Stimulated activated memory B cell treated with anti-CD40 and anti-IgM and Interleukin-4, amounts not matched to agents 10 μg/mL and 1 μg/mL and 100 μg/mL, for 72 hours (primary cell): ENCODE measurements around the gene FAP.

ENCODE experiments used
- ATAC-seq: fragments of 150-1000 bp; cut with Tn5 transposase; 2 replicates; pipeline ENCODE4 v1.10.0; 2021
- H3K27ac Mint-ChIP-seq: one replicate; pipeline ENCODE4 v1.8.0; 2022; ENCODE audit warnings: mild to moderate bottlenecking, mixed read lengths
- H3K27me3 Mint-ChIP-seq: one replicate; pipeline ENCODE4 v1.8.0; 2022; ENCODE audit warnings: mixed read lengths
- H3K36me3 Mint-ChIP-seq: one replicate; pipeline ENCODE4 v1.8.0; 2022; ENCODE audit warnings: mixed read lengths
- H3K4me1 Mint-ChIP-seq: one replicate; pipeline ENCODE4 v1.8.0; 2022; ENCODE audit warnings: mixed read lengths
- H3K4me3 Mint-ChIP-seq: one replicate; pipeline ENCODE4 v1.8.0; 2022; ENCODE audit warnings: mild to moderate bottlenecking, moderate library complexity, mixed read lengths
- H3K9me3 Mint-ChIP-seq: one replicate; pipeline ENCODE4 v1.8.0; 2022; ENCODE audit warnings: mixed read lengths

Gene FAP

GRCh38 chr2:162253435-162253834 is 10.2 kb upstream of the FAP start:
- no peak overlapping the region for H3K27ac Mint-ChIP-seq
- H3K9me3 Mint-ChIP-seq, result peaks cover 4% of the 10 kb centered on the region
- no peak for ATAC-seq
- peaks cover 6% of the 10 kb centered on the region for H3K36me3 Mint-ChIP-seq
- H3K27me3 Mint-ChIP-seq, result peaks cover 9% of the 10 kb centered on the region
- no peaks in the 10 kb centered on the region for H3K4me1 Mint-ChIP-seq
- no peak overlapping the region for H3K4me3 Mint-ChIP-seq

DNA sequence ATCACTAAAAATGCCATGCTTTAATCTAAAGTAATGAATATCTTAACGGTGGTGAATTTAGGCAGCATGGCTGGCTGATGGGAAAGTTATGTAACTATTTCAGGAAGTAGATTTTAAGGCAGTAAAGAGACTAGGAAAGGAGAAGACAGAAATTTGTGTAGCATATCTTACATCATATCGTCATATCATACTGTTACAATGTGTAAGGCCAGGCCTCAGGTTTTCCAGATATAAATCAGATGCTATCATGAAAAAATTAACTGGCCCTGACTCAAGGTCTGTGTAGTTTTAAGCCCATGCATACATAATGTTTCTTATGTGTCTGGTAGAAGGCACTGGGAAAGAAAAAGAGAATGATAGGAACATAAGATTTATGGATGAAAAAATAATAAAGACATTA is 8.9 kb upstream of the FAP start:
- no peak overlapping the region for H3K27ac Mint-ChIP-seq
- no peak for ATAC-seq
- peaks cover 4% of the 10 kb centered on the region for H3K9me3 Mint-ChIP-seq
- H3K36me3 Mint-ChIP-seq, result peaks cover 6% of the 10 kb centered on the region
- H3K4me3 Mint-ChIP-seq, result no peak overlapping the region
- H3K4me1 Mint-ChIP-seq, result no peaks in the 10 kb centered on the region
- peaks cover 9% of the 10 kb centered on the region for H3K27me3 Mint-ChIP-seq

- H3K9me3 Mint-ChIP-seq, result peaks cover 4% of the 10 kb centered on the region
- peaks cover 9% of the 10 kb centered on the region for H3K27me3 Mint-ChIP-seq
- H3K4me3 Mint-ChIP-seq, result no peak overlapping the region
- ATAC-seq, result no peak
- no peaks in the 10 kb centered on the region for H3K4me1 Mint-ChIP-seq
- no peak overlapping the region for H3K27ac Mint-ChIP-seq
- H3K36me3 Mint-ChIP-seq, result peaks cover 6% of the 10 kb centered on the region
Measured at GRCh38 chr2:162245781-162246180, 2.5 kb upstream of the FAP start.

DNA sequence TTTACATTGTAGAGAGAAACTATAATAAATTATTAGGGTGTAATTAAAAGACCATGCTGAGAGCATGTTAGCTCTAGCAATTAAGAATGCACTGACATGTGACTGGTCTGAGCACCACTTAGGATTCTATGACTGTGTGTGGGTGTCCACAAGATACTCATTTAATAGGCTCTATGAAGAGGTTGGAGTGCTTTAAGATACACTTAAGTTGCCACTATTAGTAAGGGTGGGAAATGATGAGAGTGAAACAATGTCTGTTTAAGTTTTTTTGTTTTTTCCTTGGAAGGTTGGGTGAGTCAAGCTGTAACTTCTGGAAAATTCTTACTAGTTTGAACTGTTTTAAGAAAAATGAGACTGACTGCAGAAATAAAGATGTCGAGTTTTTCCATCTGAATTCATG is 1.8 kb upstream of the FAP start:
- ATAC-seq, result peak; percentile 43
- no peak overlapping the region for H3K4me3 Mint-ChIP-seq
- no peak overlapping the region for H3K27ac Mint-ChIP-seq
- H3K4me1 Mint-ChIP-seq, result no peaks in the 10 kb centered on the region
- H3K9me3 Mint-ChIP-seq, result no peaks in the 10 kb centered on the region
- peaks cover 1% of the 10 kb centered on the region for H3K27me3 Mint-ChIP-seq
- no peaks in the 10 kb centered on the region for H3K36me3 Mint-ChIP-seq

- Mint-ChIP-seq H3K9me3 (no peaks in the 10 kb centered on the region), H3K36me3 (no peaks in the 10 kb centered on the region), H3K4me1 (no peaks in the 10 kb centered on the region), H3K27me3 (peaks cover 4% of the 10 kb centered on the region), H3K27ac (no peak overlapping the region), H3K4me3 (no peak overlapping the region)
- ATAC-seq, result no peak
Measured at GRCh38 chr2:162244541-162245031, 1.3 kb upstream of the FAP start.

DNA sequence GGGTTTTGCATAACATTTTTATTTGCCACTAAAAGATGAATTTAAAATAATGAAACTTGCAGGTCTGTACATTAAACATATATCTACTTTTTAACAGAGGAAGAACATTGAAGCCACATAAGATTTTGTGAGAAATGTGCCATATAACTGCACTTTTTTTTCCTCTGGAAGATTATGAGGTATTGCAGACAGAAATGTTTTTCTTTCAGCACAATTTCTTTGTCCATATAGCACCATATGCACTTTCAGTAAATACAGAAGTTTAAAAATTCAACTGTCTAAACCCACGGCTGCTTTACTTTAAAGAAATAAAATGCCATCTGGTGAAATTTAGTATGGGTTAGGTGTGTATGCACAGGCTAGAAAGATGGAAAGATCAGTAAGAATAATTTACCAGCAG is 470 bp upstream of the FAP start:
- ATAC-seq, result no peak
- H3K4me1 Mint-ChIP-seq, result no peaks in the 10 kb centered on the region
- H3K4me3 Mint-ChIP-seq, result no peak overlapping the region
- H3K27ac Mint-ChIP-seq, result no peak overlapping the region
- H3K27me3 Mint-ChIP-seq, result peaks cover 12% of the 10 kb centered on the region
- H3K36me3 Mint-ChIP-seq, result no peaks in the 10 kb centered on the region
- H3K9me3 Mint-ChIP-seq, result no peaks in the 10 kb centered on the region

DNA sequence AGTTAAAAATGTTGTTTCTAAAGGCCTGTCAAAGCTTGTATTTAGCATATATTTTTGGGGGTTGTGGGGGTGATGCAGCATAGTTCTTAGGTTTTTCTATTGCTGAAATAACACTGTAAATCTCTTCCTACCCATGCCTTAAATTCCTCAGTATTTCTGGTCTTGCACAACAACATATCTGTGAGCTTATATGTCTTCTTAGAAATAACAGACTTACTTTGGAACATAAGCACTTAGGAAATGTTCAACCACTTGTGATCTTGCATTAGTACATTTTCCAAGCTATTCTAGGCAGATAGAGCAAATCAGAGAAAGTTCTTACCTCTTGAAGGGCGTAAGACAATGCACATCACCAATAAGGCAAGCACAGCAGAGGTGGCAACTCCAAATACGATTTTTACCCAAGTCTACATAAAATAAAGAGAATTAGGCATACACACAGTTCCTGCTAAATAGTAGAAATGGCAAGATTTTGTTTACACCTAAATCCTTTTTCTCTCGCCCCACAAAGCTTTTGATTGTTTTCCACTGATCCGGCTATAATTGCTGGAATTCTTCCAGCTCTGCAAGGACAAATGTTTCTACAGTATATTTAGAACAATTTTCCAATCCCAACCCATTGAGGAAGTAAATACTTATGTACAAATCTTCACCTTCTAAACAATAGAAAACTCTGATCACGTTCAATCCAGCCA is 512 bp downstream of the FAP start:
- Mint-ChIP-seq H3K27ac (no peak overlapping the region), H3K4me3 (no peak overlapping the region), H3K9me3 (no peaks in the 10 kb centered on the region), H3K27me3 (peaks cover 12% of the 10 kb centered on the region), H3K4me1 (no peaks in the 10 kb centered on the region), H3K36me3 (no peaks in the 10 kb centered on the region)
- no peak for ATAC-seq

GRCh38 chr2:162241571-162241970 is 1.7 kb downstream of the FAP start:
- no peak overlapping the region for H3K4me3 Mint-ChIP-seq
- no peaks in the 10 kb centered on the region for H3K4me1 Mint-ChIP-seq
- no peaks in the 10 kb centered on the region for H3K36me3 Mint-ChIP-seq
- H3K27ac Mint-ChIP-seq, result no peak overlapping the region
- ATAC-seq, result no peak
- H3K27me3 Mint-ChIP-seq, result peaks cover 14% of the 10 kb centered on the region
- no peaks in the 10 kb centered on the region for H3K9me3 Mint-ChIP-seq

DNA sequence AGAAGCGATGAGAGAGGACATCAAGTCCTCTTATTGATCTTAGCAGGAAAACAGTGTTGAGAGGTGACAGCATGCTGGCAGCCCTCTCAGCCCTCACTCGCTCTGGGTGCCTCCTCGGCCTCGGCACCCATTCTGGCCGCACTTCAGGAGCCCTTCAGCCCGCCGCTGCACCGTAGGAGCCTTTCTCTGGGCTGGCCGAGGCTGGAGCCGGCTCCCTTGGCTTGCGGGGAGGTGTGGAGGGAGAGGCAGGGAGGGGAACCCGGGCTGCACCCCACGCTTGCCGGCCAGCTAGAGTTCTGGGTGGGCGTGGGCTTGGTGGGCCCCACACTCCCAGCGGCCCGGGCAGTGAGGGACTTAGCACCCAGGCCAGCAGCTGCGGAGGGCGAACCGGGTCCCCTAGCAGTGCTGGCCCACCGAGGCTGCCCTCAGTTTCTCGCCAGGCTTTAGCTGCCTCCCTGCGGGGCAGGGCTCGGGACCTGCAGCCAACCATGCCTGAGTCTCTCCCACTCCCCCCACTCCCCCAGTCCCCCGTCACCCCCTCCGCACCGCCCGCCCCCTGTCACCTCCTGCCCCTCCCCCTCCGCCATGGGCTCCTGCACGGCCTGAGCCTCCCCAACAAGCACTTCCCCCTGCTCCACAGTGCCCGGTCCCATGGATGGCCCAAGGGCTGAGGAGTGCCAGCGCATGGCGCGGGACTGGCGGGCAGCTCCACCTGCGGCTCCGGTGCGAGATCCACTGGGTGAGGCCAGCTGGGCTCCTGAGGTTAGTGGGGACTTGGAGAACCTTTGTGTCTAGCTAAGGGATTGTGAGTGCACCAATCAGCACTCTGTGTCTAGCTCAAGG is 8.4 kb downstream of the FAP start:
- Mint-ChIP-seq H3K36me3 (no peaks in the 10 kb centered on the region), H3K4me3 (no peak overlapping the region), H3K27me3 (peaks cover 21% of the 10 kb centered on the region), H3K9me3 (no peaks in the 10 kb centered on the region), H3K27ac (no peak overlapping the region), H3K4me1 (no peaks in the 10 kb centered on the region)
- no peak for ATAC-seq

GRCh38 chr2:162233197-162233596 is 10.0 kb downstream of the FAP start:
- Mint-ChIP-seq H3K9me3 (no peaks in the 10 kb centered on the region), H3K36me3 (no peaks in the 10 kb centered on the region), H3K27ac (no peak overlapping the region), H3K4me3 (no peak overlapping the region), H3K27me3 (peaks cover 10% of the 10 kb centered on the region), H3K4me1 (no peaks in the 10 kb centered on the region)
- no peak for ATAC-seq

DNA sequence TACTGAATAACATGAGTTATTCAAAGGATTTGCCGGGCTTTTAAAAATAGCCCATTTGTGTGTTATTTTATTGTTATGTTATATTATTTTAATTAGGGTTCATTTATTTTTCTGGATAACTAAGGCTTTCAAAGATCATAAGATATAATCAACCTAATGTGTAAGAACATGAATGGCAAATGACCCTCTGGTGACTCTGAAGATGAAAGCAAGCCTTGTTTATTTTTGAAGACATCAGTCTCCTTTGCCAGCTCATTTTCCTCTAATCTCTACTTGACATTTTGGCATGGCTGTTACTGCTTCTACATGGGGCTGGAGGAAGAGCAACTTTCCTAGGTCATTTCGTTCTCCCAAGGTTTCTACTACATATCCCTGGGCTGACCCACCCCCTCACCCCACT is 10.6 kb downstream of the FAP start:
- Mint-ChIP-seq H3K36me3 (no peaks in the 10 kb centered on the region), H3K9me3 (no peaks in the 10 kb centered on the region), H3K4me1 (no peaks in the 10 kb centered on the region), H3K27me3 (peaks cover 10% of the 10 kb centered on the region), H3K4me3 (no peak overlapping the region), H3K27ac (no peak overlapping the region)
- no peak for ATAC-seq

- Mint-ChIP-seq H3K27ac (no peak overlapping the region), H3K4me3 (no peak overlapping the region), H3K36me3 (no peaks in the 10 kb centered on the region), H3K9me3 (no peaks in the 10 kb centered on the region), H3K27me3 (peaks cover 10% of the 10 kb centered on the region), H3K4me1 (no peaks in the 10 kb centered on the region)
- no peak for ATAC-seq
Measured at GRCh38 chr2:162232027-162232426, 11.2 kb downstream of the FAP start.

DNA sequence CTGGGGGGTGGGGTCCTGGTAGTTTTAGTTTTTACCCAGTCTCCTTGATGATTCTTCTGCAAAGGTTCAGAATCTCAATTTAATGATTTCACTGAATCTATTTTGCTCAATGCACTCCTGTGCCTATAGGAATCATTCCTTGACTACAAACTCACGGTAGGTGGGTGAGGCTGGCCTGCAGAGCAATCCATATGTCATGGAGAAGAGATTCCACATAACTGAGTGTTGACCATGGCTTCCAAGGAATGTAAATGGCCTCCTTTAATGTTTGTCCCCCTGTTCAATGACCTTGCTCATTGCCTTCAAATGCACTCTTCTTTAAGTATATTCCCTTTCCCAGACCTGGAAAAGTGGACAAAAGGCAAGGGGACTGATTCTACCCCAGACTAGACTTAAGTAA is 12.5 kb downstream of the FAP start:
- no peak overlapping the region for H3K27ac Mint-ChIP-seq
- no peaks in the 10 kb centered on the region for H3K9me3 Mint-ChIP-seq
- ATAC-seq, result no peak
- no peaks in the 10 kb centered on the region for H3K27me3 Mint-ChIP-seq
- no peak overlapping the region for H3K4me3 Mint-ChIP-seq
- no peaks in the 10 kb centered on the region for H3K4me1 Mint-ChIP-seq
- no peaks in the 10 kb centered on the region for H3K36me3 Mint-ChIP-seq

DNA sequence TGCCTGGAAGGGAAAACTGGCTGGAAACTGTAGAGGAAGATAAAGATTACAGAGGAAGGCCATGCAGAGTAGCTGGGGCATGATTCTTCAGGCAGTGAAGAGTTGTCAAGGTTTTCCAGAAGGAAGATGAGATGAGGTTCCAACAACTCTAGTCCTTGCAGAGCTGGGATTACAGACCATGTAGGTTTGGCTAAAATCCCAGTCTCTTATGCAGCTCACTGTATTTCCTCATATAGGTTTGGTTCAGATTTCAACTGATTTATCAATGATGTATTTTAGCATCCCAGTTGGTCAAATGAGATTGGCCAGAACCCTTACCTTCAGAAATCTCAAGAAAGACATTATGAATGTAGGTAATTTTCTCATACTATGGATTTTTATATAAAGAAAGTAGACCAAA is 16.4 kb downstream of the FAP start:
- Mint-ChIP-seq H3K27me3 (no peaks in the 10 kb centered on the region), H3K36me3 (no peaks in the 10 kb centered on the region), H3K27ac (no peak overlapping the region), H3K4me3 (no peak overlapping the region), H3K4me1 (no peaks in the 10 kb centered on the region), H3K9me3 (no peaks in the 10 kb centered on the region)
- no peak for ATAC-seq

- Mint-ChIP-seq H3K36me3 (no peaks in the 10 kb centered on the region), H3K9me3 (no peaks in the 10 kb centered on the region), H3K27me3 (peaks cover 19% of the 10 kb centered on the region), H3K4me3 (no peak overlapping the region), H3K27ac (no peak overlapping the region), H3K4me1 (peaks cover 5% of the 10 kb centered on the region)
- peak; percentile 58 for ATAC-seq
Measured at GRCh38 chr2:162221064-162221463, 22.2 kb downstream of the FAP start.

- Mint-ChIP-seq H3K27ac (no peak overlapping the region), H3K27me3 (peaks cover 19% of the 10 kb centered on the region), H3K4me3 (no peak overlapping the region), H3K36me3 (no peaks in the 10 kb centered on the region), H3K9me3 (no peaks in the 10 kb centered on the region), H3K4me1 (peaks cover 5% of the 10 kb centered on the region)
- no peak for ATAC-seq
Measured at GRCh38 chr2:162220368-162220767, 22.9 kb downstream of the FAP start.
